H1 (cell line): ENCODE measurements around the gene PEX12. TPM values are rescaled to one million over a fixed set of nuclear protein-coding genes. Genes with fewer than 3 reads are reported as not detected.

Experiments
- ASH2L ChIP-seq: fragments of 200-600, 300-600 bp; sonication (generic); IDR thresholded peaks from one replicate; pipeline ENCODE4 v1.7.1; 2017; ENCODE audit warnings: low read length
- CBX8 ChIP-seq: fragments of 300-800, 300-1000 bp; sonication (generic); IDR thresholded peaks from 2 replicates; pipeline ENCODE4 v1.7.1; 2016; ENCODE audit warnings: low read depth, low read length, borderline replicate concordance
- EZH2 ChIP-seq: fragments of 200-600 bp; sonication (generic); IDR thresholded peaks from 2 replicates; pipeline ENCODE4 v1.7.1; 2012; ENCODE audit warnings: low read depth, mild to moderate bottlenecking, moderate library complexity, low read length, inconsistent platforms; ENCODE audit not compliant: severe bottlenecking
- SIN3A ChIP-seq, 2 experiments: IDR thresholded peaks in 1 of 2; conservative IDR thresholded peaks in 1 of 2; 2 replicates each; pipeline ENCODE4 v1.6.1; 2011 to 2012; ENCODE audit warnings: low read length in 2 of 2, improper control_type of control experiment in 1 of 2, low read depth in 1 of 2, mild to moderate bottlenecking in 1 of 2
- TBP ChIP-seq: IDR thresholded peaks from 2 replicates; pipeline ENCODE4 v1.6.1; 2011; ENCODE audit warnings: low read depth, low read length, improper control_type of control experiment
- polyA plus RNA-seq, 7 experiments: library from polyadenylated mRNA; depleted of rRNA in 3 of 7; stranded (reverse) in 5 of 7; unstranded in 2 of 7; fragments of >200 nt in 5 of 7; fragments of 200-250 nt in 2 of 7; gene quantifications; 1 replicate in 5 of 7; 2 replicates in 1 of 7; 4 replicates in 1 of 7; pipeline versions ENCODE4 v1.2.1 to v1.2.3, GENCODE V29; 2011 to 2013; ENCODE audit warnings: missing spikeins in 2 of 7, mixed read lengths in 2 of 7
- total RNA-seq: library from RNA; stranded (reverse); fragmentation: NEBNext Ultra II Directional; extraction: Animal tissue kit (Norgen Biotek cat#: 25700); gene quantifications from 2 replicates; pipeline ENCODE4 v1.2.1, GENCODE V29; 2021

PEX12 gene
- total and polyA plus RNA-seq, 2 of the 8 experiments (the other 6 are each of a cell fraction or from before 2014, with no cell fraction given): 3.0 to 5.9 TPM

DNA sequence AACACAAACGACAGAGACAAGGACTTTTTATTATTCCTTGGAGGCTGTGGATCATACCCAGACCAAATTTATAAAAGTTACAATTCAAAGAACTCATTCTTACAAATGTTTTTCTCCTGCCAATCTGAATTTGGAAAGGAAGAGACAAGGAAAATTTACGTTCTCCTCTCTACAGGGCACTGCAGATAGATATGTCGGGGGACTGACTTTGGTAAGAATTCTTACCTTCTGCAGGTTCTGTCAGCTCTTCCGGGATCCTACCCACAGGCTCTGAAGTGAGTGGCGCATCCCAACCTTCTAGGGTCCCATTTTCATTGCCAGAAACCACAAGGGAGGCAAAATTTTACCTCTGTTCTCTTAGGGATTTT is 38.7 kb downstream of the PEX12 start (continued):
- no peak for TF ChIP-seq CBX8
- TF ChIP-seq SIN3A (conservative IDR thresholded peaks at IDR 0.05 in 1 of 2, IDR thresholded peaks at IDR 0.05 in 1 of 2; ENCODE audit: low read depth in 1 of 2, low read length in 2 of 2): no peak
- TF ChIP-seq TBP: no peak
- TF ChIP-seq ASH2L: no peak
- no peak for TF ChIP-seq EZH2
